ENCODE measurements around the gene SKAP1.
A peak's percentile ranks its signal among the peaks of the same experiment; 100 is the strongest.
"Not testable (repeated sequence)": the region's sequence is repeated elsewhere in the genome, so short reads cannot be mapped to it uniquely, and the experiment has no call there.

SKAP1 gene

DNA sequence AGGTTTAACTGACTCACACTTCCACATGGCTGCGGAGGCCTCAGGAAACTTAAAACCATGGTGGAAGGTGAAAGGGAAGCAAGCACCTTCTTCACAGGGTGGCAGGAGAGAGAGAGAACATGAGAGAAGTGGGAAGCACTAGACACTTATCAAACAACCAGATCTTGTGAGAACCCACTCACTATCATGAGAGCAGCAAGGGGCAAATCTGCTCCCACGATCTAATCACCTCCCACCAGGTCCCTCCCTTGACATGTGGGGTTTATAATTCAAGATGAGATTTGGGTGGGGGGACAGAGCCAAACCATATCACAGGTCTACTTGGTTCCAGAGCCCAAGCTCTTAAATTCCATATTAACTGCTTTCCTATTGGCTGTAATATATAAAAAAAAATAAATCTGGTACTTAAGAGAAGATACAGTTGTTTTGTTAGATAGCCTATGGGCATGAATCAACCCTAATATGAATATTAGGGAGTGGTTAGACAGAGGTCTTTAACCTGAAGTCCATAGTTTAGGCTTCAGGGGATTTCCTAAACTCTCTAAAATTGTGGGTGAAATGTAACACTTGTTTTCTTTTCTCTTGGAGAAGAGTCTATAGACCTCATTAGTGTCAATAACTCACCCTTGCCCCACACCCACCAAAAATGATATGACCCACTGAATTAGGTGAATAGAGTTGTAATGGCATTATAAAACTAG, 56.7 kb downstream of the SKAP1 start:
- no peak for DNase-seq

DNA sequence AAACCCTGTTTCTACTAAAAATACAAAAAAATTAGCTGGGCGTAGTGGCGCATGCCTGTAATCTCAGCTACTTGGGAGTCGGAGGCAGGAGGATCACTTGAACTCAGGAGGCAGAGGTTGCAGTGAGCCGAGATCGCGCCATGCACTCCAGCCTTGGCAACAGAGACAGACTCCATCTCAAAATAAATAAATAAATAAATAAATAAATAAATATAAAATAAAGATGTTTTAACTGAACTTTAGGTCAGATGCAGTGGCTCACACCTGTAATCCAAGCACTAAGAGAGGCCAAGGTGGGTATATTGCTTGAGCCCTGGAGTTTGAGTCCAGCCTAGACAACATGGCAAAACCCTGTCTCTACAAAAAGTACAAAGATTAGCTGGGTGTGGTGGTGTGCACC, 61.0 kb downstream of the SKAP1 start:
- DNase-seq: not testable (repeated sequence)

DNA sequence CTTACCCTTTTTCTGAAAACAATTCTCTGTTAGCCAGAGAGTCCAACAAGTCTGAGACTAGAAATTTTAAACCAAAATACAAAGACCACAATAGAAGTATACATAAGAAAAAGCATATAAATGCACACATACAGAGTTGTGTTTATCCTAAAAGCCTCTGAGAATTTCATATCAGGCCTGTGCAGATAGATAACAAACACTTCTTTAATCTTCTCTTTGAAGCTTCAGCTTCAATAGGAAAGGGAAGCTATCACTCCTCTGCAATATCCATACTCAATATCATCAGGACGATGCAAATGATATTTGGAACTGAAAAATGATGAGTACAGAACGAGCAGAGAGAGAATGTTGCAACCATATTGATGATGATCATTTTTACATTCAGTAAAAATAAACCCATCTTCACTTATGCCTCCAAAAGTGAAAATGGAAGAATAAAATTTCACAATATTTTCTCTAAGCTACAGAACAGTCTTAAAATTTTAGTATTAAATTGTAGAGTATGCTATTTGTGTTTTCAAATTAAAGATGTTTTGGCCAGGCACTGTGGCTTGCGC, 61.6 kb downstream of the SKAP1 start:
- no peak for DNase-seq

DNA sequence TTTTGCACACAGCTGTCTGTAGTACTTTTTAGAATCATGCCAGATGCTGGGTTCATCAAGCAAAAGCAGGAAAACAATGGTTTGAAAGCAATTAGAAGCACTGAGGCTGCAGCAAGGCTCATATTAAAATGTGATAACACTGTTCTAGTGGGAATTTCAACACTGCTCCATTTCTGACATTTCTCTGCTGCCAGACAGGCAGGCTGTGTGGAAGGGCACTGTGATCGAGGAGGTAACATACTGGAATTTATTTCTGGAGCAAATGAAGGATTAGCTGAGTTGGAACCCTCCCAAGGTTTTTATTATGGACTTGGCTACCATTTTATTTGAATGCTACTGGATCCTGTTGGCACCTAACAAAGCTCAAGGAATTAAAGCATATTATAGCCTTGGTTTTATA, 66.9 kb downstream of the SKAP1 start:
- no peak for DNase-seq

DNA sequence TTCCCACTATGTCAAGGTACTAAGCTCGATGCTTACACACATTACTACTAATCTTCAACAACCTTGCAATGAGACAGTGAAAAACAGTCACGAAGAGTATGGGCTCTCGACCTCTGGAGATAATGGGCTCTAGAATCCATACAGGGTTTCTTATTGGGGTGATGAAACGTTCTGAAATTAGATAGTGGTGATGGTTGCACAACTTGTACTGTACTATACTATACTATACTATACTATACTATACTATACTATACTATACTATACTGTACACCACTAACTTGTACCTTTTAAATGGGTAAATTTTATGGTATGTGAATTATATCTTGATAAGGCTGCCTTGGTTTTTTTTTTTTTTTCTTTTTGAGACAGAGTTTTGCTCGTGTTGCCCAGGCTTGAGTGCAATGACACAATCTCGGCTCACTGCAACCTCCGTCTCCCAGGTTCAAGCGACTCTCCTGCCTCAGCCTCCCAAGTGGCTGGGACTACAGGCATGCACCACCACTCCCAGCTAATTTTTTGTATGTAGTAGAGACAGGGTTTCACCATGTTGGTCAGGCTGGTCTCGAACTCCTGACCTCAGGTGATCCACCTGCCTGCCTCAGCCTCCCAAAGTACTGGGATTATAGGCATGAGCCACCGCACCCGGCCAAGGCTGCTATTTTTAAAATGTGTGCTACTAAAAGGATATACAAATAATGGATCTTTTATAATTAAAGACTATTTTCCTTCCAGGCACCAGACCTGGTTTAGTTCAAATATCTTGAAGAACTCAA, 69.0 kb downstream of the SKAP1 start:
- not testable (repeated sequence) for DNase-seq

DNA sequence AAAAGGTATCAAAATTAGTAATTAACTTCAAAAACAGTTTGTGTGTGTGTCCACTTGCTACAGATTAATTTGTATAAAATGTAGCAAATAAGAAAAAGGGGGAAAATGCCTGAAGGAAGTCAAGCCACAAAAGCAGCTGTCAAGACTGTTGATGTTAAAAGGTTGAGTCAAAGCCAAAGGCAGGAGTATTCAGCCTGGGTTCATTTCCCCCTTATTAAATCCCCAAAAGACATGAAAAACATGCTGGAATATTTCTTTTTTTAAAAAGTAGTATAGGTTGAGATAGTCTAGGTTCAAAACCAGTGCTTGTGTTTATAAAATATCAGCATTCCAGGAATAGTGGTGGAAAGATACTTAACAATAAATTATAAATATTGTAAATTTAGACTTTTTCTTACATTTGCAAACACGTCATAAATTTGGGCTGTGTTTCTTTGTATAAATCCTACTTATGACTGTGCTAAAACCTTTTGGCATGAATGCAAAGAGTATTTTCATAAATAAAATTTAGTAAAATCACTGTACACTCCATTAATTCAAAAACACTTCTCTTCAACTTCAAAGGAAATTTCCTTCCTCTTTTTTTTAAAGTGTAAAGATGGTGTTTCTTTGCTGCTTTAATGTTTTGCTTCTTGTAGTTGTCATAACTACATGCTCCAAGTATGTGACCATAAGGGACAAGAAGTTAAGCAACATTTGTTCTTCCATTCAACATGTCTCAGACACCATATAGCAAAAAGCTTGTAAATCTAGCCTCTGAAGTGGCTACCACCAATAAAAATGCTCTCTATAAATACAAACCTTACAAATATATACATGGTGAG, 72.0 kb downstream of the SKAP1 start:
- DNase-seq: no peak

DNA sequence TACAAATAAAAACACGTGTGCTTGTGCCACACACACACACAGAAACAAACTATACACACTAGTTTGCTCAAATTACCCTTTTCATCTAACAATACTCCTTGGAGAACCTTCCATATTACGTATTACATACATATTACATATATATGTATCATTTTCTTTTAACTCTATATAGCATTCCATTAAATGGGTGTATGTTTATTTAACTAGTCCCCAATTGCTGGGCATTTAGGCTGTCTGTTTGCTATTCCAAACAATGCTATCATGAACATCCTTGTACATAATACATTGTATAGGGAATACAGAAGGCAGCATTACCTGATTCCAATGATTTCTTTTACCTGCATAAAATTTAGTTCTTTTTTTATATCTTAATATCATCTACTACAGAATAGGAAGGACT, 73.1 kb downstream of the SKAP1 start:
- no peak for DNase-seq

DNA sequence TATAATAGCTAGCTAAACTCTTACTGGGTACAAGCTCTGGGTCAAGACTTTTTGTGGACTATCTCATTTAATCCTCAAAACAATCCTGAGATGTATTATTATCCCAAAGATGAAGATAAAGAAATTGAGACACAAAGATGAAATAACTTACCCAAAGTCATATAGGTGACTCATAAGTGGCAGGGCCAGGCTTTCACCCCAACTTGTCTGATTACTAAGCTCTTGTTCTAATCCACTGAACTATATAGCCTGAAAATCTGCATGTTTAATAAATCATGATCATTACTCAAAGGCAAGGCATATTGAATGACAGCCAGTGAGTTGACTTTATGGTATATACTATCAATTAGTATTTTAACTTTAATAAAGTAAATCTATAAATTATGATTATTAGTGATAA, 77.4 kb downstream of the SKAP1 start:
- DNase-seq: no peak

DNA sequence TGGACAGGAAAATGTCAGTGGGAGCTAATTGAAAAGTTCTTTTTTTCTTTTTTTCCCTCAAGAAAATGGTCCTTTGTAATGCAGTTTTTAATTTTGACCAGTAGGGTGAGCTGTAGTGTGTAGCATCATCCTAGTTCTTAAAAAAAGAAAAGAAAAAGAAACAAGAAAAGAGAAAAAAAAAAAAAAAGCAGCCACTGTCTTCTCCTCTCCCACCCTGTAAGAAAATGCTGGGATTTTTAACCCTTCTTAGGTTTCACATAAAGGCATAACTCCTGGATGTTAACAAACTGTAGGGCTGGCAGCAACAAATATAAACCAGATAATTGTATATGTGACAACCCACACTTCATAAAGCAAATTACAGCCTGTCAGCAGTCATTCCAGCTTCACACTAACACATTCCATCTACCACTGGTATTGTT, 78.1 kb downstream of the SKAP1 start:
- no peak for DNase-seq

DNA sequence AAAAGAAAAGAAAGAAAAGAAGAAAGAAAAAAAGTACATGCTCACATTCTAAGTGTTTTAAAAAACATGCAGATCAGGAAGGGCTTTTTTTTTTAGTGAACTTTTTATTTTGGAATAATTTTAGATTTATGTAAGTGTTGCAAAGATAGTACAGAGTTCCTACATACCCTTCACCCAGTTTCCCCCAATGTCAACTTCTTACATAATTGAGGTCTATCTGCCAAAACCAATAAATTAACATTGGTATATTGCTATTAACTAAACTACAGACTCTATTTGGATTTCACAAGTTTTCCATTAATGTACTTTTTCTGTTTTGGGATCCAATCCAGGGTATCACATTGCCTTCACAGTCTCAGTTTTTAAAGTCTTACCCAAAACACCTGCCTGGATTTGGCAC, 81.7 kb downstream of the SKAP1 start:
- DNase-seq: no peak

DNA sequence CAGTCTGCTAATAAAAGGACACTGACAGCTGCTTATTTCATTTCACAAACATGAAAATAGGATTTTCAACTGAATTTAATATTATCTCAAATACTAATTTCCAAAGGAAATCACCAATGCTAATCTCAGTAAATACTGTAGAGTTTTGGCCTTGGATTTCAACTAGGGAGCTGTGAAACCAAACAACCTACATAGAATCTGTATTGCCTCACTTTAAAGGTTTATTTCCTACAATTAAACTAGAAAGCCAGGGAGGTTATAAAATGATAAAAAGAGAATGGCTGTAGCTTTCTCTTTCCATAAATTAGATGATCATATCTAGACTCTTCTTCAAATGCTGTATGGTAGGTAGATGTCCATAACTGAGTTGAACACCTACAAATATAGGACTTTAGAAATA, 82.8 kb downstream of the SKAP1 start:
- no peak for DNase-seq

DNA sequence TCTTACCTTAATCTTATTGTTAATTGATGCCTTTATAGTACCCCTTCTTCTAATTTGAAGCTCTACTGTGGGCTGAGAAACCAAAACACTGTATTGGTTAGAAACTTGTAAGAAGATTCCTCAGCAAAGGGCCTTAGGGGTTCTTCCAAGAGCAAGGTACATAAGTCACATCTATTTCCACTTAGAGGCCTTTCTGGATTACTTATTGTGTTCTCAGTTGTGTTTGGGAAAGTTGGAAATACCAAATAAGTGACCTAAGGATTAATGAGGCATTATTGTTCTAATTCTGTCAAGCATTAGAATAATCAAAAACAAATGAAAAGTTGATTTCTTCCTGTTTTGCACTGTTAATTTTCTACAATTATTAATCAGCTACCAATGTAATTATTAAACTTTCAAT, 85.8 kb downstream of the SKAP1 start:
- DNase-seq: no peak

DNA sequence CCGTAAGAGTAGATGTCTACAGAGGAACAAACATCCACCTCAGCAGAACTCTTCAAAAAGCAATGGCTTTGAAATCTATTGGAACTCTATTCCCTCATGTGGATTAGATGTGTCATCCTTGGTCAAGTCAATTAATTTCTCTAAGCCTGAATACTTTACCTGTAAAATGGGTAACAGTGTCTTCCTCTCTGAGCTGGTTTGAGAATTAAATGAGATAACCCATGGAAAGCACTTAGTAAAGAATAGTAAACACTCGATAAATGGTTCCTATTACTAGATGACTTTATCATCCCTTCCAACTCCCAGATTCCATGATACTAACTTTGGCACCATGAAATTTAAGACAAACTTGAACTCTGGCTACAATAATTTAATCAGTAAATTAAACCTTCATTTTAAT, 89.1 kb downstream of the SKAP1 start:
- DNase-seq: no peak

DNA sequence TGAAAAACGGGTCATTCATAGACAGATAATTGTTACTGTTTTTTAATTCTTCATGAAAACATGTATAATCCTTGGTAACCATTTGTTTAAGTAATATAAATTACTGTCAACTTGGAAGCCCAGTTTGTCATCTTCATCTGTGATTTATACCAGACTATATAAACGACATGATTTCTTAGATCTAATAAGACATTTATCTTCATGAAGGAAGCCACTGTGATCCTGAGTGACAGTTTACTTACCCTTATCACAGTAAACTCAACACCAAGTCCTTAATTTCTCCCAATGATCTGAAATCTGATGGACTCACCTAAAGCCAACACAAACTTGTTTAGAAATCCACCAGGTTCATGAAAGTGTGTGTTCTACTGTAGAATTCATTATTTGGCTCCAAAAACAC, 91.3 kb downstream of the SKAP1 start:
- no peak for DNase-seq

DNA sequence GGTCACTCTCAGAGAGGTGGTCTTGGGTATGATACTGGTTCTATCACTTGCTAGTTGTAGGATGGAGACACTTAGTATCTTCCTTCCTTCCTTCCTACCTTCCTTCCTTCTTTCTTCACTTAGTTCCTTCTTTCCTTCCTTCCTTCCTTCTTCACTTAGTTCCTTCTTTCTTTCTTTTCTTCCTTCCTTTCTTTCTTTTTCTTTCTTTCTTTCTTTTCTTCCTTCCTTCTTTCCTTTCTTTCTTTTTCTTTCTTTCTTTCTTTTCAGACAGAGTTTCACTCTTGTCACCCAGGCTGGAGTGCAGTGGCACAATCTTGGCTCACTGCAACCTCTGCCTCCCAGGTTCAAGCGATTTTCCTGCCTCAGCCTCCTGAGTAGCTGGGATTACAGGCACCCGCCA, 92.1 kb downstream of the SKAP1 start:
- DNase-seq: not testable (repeated sequence)

DNA sequence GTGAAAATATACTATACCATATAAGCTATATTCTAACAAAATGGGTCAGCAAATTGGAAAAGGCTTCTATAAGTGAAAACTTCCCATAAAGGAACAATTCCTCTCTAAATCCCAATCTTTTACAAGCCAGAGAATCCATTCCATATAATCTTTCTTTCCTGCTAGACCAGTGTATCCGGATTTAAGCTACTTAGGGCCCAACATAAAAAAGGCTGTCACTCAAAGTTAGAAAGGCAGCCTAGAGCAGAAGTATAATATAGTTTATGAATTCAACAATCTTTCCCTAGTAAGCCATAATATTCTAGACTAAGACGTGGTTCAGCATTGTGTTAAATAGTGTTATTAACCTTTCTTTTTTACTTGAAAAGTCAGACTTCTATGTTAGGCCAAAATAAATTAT, 93.0 kb downstream of the SKAP1 start:
- DNase-seq: no peak

DNA sequence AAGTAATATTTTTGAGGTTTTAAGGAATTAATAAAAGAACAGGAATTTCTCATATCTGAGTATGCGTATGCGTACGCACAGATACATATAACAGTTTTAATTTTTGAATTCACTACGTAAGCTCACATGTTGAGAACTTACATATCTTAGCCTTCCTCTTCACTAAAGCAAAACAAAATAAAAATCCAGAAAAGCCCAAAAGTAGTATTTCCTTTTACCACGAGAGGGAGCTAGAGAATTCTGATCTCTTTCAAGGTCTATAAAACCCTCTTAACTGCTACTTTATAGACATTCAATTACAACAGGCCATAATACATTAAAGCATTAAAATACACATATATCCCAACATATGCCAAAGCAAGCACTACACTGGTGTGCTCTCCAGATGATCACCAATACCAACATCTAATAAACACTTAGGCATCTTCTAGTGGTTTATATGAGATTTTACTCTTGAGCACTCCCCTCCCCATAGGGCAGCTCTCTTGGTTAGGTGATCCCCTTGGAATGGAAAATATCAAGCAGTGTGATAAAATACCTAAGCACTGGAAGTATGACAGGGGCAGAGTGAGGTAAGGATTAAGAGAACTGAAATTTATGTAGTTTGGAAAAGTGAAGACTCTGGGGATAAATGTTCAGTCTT, 94.0 kb downstream of the SKAP1 start:
- peak in 1 of 56 donors; percentile 15 for DNase-seq

DNA sequence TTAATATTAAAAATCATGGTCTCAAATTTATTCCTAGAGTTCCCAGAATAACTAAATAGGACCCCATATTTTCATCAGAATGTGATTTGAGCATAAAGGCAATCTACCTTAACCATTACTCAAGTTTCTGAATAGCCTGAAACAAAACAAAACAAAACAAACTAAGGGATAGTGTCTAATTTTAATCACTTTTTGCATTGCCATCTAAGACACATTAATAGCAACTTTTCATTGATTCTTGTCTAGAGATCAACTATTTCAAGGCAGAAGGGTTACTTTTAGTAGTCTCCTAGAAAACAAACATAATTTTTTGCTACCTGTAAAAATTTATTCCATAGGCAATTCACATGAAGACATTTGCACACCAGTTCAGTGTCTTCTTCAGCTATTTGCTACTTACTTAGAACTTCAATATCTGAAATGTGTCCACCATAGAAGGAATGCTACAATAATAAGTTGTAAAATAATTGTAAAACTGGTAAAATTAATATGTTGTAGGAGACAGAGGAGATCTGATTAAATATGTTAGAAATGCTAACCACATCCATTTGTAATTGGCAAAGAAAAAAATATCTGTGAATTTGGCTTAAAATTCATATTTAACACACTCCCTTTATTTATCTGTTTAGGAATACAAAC, 94.7 kb downstream of the SKAP1 start:
- no peak for DNase-seq

DNA sequence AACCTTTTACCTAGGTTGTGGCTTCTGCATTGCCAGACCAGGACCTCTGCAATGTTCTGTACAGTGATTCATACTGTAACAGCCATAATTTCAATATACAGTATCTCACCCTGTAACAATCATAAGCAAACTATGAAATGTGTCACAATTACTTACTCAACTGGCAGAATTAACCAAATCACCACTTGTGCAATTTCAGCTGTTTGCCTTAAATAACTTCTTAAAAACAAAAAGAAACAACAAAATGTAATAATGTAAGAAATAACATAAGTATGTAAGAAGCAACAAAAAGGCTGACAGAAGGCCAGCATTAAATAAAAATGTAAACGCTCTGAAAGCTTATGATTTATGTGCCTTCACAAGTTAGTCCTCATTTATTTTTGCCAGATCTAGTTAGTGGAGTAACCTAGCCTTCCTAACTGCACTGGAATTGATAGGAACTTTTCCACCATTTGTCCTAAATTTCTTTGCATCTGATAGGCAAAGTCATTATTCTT, 96.9 kb downstream of the SKAP1 start:
- DNase-seq: no peak

DNA sequence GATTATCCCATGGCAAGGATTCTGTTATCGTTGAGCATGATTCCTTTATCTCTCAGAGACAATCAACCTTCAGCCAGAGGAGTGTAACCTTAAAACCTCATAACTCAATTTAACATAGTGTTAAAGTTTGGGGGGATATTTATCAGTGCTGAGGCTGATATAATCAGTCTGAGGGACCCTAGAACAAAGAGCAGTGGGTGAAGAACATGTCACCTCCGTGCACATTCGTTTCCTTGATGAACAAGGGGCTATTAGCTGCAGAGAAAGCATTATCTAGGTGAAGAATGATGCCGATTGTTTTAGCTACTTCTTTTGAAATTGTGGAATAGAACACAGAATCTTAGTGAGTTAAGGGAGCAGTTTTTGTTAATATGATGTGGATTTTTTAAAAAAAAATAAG, 99.1 kb downstream of the SKAP1 start:
- no peak for DNase-seq

DNA sequence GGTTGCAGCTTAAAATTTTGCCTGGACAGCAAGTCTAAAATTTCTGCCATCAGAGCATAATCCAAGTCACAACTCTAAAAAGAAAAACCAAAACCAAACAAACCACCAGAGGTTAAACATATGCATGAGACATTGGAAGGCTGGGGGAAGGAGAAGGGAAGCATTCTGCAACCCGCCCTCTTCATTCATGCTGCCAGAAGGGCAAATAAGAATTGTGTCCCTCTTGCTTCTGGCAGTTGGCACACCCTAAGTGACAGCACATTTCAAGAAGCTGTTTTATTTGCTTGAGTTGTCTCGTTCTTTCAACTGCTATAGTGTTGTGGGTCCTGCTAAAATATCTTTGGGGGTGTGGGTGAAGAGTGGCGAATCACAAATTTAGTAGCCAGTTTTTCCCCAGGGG, 99.6 kb downstream of the SKAP1 start:
- no peak for DNase-seq
